GM20000 (cell line): ENCODE results near the gene POU6F2.

Experiments used
- DNase-seq: peaks from one replicate; pipeline ENCODE4 v3.0.0; 2012; ENCODE audit warnings: low spot score
- TF ChIP-seq, protein P1 (sequence below): IDR thresholded peaks from 2 replicates; pipeline ENCODE4 v1.5.1; 2012; ENCODE audit warnings: mild to moderate bottlenecking, control low read depth; ENCODE audit errors: extremely low read depth, missing control alignments

The POU6F2 gene

DNA sequence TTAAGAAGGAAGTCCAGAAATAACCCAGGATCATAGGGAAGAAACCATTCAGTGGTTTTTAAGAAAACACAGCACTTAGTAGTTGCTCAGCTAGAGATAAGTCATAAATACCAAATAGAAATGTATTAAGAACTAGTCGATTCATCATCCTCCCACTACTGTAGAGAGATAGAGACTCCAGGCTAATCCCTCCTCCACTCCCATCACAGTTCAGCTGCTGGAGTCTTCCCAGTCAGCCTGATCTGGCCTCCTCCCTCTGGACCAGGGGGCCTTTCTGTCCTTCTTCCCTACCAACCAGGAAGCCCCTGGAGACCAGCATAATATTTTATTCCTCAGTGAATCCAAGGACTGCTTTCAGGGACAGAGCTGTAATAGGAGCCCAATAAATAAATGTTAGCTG lies 294.4 kb downstream of the POU6F2 start:
- TF ChIP-seq, protein P1, sequence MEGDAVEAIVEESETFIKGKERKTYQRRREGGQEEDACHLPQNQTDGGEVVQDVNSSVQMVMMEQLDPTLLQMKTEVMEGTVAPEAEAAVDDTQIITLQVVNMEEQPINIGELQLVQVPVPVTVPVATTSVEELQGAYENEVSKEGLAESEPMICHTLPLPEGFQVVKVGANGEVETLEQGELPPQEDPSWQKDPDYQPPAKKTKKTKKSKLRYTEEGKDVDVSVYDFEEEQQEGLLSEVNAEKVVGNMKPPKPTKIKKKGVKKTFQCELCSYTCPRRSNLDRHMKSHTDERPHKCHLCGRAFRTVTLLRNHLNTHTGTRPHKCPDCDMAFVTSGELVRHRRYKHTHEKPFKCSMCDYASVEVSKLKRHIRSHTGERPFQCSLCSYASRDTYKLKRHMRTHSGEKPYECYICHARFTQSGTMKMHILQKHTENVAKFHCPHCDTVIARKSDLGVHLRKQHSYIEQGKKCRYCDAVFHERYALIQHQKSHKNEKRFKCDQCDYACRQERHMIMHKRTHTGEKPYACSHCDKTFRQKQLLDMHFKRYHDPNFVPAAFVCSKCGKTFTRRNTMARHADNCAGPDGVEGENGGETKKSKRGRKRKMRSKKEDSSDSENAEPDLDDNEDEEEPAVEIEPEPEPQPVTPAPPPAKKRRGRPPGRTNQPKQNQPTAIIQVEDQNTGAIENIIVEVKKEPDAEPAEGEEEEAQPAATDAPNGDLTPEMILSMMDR: no peak

DNA sequence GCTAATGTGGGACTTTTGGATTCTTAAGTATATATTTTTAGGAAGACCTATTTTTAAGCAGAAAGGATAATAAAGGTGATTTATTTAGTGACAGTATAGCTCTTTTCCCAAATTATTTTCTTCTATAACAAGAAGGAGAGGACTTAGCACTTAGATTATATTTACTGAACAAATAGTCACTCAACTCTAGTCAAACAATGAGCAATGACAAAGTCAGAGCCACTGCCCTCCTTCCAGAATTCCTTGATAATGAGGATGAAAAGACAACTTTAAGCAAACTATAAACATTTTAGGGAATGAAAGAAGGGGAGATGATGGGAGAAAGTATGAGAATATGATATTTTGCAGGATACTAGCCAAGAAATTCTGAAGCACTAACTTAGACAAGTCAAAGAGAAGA lies 295.0 kb downstream of the POU6F2 start:
- TF ChIP-seq, protein P1: no peak
- no peak for DNase-seq

More for the DNA sequence above, 294.4 kb downstream of the POU6F2 start:
- no peak for DNase-seq

DNA sequence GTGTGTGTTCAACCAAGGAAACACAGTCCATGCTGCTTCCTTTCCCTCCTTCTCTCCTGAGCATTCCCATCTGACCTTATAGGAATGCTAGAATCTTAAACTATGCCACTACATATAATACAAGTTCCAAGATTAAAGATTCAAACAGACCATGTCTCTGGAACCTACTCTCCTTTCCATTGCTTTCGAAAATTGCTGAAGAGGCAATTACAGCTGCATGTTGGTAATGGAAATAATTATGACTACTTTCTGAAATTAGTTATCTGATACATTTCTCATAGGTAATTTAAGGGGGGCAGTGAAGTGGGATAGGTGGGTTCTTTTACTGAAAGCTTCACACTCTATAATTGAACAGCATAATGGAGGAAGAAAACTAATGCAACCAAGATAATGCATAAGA lies 302.6 kb downstream of the POU6F2 start:
- DNase-seq: no peak
- TF ChIP-seq, protein P1: no peak

DNA sequence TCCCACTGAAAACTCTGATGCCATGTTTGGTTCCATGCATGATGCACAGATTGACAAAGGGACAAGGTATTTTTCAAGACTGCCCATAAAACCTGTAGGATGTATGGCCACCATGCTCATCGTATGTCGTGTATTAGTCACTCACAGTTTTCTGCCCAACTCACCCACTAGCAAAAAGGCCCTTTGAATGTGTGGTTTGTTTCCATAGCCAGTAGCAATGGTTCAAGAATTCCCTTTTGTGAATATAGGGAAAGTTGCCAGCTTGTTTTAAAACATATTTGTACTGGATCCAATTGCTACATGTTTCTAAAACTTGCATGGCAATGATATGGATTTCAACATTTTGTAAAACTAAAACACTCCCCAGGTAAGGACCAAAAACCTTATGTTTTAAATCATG lies 307.5 kb downstream of the POU6F2 start:
- no peak for DNase-seq
- TF ChIP-seq, protein P1: no peak

DNA sequence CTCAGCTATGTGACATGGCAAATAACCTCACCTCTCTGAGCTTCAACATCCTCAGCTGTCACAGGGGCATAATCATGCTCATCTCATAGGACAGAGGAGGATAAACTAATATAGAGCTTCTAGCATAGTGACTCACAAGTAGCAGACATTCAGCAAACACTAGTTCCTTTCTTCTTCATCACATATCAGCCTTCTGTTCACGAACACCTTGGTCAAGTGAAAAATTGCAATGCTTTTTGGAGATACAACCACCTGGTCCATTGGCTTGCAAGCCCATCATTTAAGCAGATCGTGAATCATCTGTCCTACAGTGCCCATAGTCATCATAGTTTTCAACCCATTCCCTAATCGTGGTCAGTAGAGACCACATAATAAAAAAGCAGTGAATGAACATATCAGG lies 310.6 kb downstream of the POU6F2 start:
- TF ChIP-seq, protein P1: no peak
- DNase-seq: no peak

DNA sequence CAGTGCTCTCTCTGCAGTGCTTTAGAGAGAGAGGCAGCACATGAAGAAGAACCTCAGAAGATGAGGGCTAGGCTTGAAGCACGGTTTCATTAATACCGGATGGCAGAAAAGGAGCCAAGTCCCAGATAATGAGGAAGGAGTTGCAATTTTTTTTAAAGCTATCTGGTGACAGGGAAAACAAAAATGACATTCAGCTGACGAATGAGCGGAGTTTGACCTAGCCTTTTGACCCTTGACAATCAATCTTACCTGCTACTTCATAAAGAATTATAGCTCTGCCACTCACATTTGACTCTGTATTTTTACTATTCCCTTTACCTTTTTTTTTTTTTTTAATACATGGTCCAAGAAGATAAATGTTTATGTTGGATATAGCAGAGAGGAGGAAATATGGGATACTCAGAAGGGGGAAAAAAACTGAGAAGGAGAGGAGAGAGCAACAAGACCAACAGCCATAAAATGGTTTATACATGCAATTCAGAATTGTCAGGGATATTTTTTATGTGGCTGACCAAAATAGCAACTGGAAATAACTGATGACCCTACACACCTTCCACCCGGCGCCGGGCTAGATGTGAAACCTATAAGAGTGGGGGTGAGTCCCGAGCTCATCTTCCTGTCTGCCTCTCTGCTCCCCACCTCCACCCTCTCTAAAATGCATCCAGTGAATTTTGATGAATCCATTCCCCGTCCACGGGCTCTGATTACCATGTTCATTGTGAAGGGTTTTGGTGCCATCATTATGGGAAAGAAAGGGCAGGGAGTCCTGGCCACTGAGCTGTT lies 314.1 kb downstream of the POU6F2 start:
- DNase-seq: no peak
- TF ChIP-seq, protein P1: no peak

DNA sequence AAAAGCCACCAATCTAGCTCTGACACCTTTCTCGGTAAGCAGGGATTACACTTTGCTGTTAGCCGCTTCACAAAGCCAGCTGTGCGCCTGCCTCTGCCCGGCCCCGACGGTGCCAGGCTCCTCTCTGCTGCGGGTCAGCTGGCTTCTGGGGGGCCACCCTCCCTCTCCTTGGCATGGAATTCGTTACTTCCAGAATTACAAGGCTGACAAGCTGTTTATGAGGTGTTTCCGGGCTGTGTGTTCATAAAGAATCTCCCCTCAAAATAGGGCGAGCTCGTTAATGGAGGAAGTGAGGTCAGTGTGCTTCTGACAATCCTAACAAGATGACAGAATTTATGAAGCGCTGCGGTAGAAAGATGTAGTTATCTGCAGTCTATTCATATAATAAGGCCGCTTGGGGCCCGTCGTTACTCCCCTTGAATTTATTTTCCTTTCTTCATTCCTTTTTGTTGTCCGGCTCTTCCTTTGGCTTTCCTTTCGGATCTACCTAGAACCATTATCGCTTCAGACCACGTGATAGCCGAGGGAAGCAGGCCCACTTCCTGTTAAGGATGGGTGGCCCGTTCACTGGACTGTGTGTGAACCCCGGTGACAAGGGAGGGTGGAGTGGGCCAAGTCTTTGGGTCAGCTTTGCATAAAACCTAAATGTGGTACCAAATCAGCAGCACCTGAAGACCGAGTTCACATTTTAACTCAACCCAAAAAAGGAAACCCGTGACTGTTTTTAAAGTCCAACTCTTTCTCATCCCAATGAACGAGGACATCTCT lies 315.5 kb downstream of the POU6F2 start:
- no peak for DNase-seq
- TF ChIP-seq, protein P1: no peak
